Spleen (tissue), 7 donors: Measurements from ENCODE around the gene IL17B.

ENCODE experiments used
- POLR2A ChIP-seq, 3 donors: fragments of 450-650 bp; IDR thresholded peaks; one replicate each; pipeline ENCODE4 v1.5.1; 2017; ENCODE audit warnings: antibody characterized with exemption in 3 of 3, mild to moderate bottlenecking in 1 of 3
- POLR2AphosphoS5 ChIP-seq, 3 donors: sonication (generic); formaldehyde crosslinking; IDR thresholded peaks; one replicate each; pipeline ENCODE4 v1.5.1; 2017; ENCODE audit warnings: antibody characterized with exemption in 3 of 3
- TF ChIP-seq, protein P1 (sequence below), 11 experiments: fragments of 200-600 bp in 7 of 11; fragments of 450-650 bp in 4 of 11; sonication (generic) in 4 of 11; IDR thresholded peaks in 8 of 11; conservative IDR thresholded peaks in 3 of 11; 1 replicate in 7 of 11; 2 replicates in 4 of 11; pipeline versions ENCODE4 v1.4.0 to v1.8.0; 2016 to 2021; ENCODE audit warnings: antibody characterized with exemption in 11 of 11, inconsistent platforms in 4 of 11, mild to moderate bottlenecking in 1 of 11
- donor health status: DM: no; HTN: no; CAD: no; lungs with moderate emphysema.
- donor health status: DM: no; HTN: no; CAD: no.
- donor health status: DM: no; HTN: no; CAD: no.

DNA sequence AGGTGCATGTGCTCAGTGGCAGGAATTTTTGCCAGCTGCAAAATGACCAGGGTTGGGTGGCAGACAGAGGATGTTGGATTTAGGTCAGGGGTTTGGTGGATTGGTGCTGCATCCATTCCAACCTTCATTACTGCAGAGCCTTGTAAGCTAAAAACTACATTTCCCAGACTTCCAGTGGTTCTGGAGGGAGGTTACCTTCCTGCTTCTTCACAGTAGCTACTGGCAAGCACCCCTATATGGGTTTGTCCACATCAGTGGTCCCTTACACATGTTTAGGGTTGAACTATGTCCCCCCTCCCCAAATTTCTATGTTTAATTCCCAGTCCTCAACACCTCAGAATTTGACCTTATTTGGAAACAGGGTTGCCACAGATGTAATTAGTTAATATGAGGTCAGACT, 20.7 kb upstream of the IL17B start:
- TF ChIP-seq, protein P1, sequence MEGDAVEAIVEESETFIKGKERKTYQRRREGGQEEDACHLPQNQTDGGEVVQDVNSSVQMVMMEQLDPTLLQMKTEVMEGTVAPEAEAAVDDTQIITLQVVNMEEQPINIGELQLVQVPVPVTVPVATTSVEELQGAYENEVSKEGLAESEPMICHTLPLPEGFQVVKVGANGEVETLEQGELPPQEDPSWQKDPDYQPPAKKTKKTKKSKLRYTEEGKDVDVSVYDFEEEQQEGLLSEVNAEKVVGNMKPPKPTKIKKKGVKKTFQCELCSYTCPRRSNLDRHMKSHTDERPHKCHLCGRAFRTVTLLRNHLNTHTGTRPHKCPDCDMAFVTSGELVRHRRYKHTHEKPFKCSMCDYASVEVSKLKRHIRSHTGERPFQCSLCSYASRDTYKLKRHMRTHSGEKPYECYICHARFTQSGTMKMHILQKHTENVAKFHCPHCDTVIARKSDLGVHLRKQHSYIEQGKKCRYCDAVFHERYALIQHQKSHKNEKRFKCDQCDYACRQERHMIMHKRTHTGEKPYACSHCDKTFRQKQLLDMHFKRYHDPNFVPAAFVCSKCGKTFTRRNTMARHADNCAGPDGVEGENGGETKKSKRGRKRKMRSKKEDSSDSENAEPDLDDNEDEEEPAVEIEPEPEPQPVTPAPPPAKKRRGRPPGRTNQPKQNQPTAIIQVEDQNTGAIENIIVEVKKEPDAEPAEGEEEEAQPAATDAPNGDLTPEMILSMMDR (IDR thresholded peaks at IDR 0.05 in 8 of 11, conservative IDR thresholded peaks at IDR 0.05 in 3 of 11), result no peak
- TF ChIP-seq POLR2A (IDR thresholded peaks at IDR 0.05) (no peak), POLR2AphosphoS5 (IDR thresholded peaks at IDR 0.05) (no peak)
